Upper lobe of left lung (tissue), 4 donors: ENCODE results near the gene FAM184B.

ENCODE experiments used
- EP300 ChIP-seq, 4 donors: sonication (generic); formaldehyde crosslinking; IDR thresholded peaks; one replicate each; pipeline ENCODE4 v1.5.1; 2017; ENCODE audit warnings: antibody characterized with exemption in 4 of 4, control low read depth in 2 of 4
- POLR2A ChIP-seq, 4 donors: fragments of 450-650 bp; IDR thresholded peaks; one replicate each; pipeline ENCODE4 v1.5.1; 2016 to 2017; ENCODE audit warnings: antibody characterized with exemption in 4 of 4, mild to moderate bottlenecking in 2 of 4
- POLR2AphosphoS5 ChIP-seq, 2 donors: sonication (generic); formaldehyde crosslinking; IDR thresholded peaks; one replicate each; pipeline ENCODE4 v1.5.1; 2017; ENCODE audit warnings: antibody characterized with exemption in 2 of 2
- TF ChIP-seq, protein P1 (sequence below), 6 experiments: fragments of 450-650 bp in 4 of 6; fragments of 200-600 bp in 2 of 6; sonication (generic) in 2 of 6; IDR thresholded peaks; one replicate each; pipeline ENCODE4 v1.5.1; 2016 to 2019; ENCODE audit warnings: antibody characterized with exemption in 6 of 6

- TF ChIP-seq POLR2A (IDR thresholded peaks at IDR 0.05) (no peak), POLR2AphosphoS5 (IDR thresholded peaks at IDR 0.05) (no peak), EP300 (IDR thresholded peaks at IDR 0.05) (no peak)
- TF ChIP-seq, protein P1, sequence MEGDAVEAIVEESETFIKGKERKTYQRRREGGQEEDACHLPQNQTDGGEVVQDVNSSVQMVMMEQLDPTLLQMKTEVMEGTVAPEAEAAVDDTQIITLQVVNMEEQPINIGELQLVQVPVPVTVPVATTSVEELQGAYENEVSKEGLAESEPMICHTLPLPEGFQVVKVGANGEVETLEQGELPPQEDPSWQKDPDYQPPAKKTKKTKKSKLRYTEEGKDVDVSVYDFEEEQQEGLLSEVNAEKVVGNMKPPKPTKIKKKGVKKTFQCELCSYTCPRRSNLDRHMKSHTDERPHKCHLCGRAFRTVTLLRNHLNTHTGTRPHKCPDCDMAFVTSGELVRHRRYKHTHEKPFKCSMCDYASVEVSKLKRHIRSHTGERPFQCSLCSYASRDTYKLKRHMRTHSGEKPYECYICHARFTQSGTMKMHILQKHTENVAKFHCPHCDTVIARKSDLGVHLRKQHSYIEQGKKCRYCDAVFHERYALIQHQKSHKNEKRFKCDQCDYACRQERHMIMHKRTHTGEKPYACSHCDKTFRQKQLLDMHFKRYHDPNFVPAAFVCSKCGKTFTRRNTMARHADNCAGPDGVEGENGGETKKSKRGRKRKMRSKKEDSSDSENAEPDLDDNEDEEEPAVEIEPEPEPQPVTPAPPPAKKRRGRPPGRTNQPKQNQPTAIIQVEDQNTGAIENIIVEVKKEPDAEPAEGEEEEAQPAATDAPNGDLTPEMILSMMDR (IDR thresholded peaks at IDR 0.05): no peak
Measured at GRCh38 chr4:17664755-17665154, 116.7 kb downstream of the FAM184B start.
